GM21526 (cell line): ENCODE measurements around the gene PAX2.

Experiments used
- ATAC-seq: cut with Tn5 transposase; IDR thresholded peaks from one replicate; pipeline ENCODE4 v1.9.1; 2021; ENCODE audit warnings: moderate library complexity; ENCODE audit not compliant: unreplicated experiment, low FRiP score

The PAX2 gene

DNA sequence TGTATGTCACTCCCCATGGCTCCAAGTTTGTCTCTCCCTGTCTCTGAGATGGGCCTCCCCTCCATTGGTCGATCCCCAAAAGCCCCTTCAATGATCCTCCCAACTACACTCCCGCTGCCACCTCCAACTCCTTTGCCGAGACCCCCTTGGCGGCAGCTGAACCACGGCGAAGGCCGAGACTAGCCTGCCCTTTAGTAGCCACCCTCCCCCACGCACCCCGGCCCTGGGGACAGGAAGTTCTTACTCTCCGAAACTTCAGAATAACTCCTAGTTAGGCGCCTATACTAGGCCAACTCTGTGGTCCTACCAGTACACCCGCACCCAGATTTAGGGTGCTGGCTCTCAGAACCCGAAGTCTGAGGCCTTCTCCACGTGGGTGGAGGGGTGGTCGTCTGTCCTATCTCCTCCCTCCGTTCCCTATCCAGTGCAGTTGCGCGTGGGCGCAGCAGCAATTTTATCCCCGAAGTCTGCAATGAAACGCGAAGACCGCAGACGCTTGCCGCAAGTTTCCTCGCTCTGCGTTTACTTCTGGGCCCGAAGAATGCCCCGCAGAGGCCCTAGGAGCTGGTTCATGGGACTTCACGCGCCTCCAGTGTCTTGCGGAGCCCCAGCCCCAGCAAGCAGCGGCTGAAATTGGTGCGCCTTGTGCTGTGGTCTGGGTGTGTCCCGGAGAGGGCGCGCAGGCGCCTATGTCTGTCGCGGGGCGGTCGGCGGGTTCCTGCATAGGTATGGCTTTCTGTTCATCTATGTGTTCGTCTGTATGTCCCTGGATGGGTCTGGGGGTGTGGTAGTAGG is 84.7 kb downstream of the PAX2 start:
- no peak for ATAC-seq

DNA sequence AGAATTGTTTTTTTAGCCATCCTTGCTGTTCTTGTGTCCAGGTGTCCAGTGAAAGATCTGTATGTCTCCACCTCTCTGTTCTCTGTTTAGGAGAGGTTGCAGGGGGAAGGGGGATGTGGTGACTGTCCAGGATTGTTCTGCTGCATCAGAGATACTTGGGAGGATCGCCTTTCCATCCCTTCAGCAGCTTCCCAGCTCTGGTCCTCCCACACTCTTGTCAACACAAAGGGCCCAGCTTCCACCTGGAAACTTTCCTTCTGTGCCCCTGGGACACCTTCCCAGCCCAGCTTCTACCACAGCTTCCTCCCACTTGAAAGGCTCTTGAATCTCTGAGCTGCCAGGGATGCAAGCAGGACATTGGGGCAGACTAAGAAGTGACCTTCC is 85.3 kb downstream of the PAX2 start:
- no peak for ATAC-seq

DNA sequence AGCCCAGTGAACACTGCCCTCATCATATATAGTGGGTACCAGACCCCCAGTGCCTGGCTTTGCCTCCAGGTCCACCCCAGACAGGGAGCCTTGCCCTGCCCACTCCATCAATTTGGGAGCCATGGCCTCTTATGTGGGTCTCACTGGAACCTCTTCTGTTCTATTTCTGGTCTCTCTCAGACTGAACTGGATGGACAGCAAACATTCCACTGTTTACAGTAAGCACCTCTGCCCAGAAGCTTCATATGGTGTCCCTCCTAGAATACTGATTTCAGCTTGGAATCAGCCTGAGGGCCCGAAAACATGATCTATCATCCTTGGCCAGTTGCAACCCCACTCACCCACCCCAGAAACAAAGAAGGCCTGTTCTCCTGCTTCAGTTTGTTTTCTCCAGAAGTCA is 86.4 kb downstream of the PAX2 start:
- no peak for ATAC-seq

DNA sequence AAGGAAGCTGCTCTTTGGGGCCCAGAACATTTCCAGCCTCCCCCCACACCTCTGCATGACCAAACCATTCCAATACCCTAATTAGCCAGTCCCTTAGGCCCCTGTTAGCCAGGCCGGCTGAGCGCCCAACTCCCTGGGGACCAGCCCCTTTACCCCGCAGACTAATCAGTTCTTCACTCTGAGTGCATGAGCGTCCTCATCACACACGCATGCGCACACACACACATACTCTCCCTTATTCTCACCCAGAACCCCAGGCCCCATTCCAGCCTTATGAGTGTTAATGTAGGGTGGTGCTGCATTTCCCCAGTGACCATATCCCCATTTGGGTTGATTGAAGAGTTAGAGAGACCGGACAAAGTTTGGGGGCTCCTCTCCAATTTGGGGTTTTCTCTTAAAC is 90.4 kb downstream of the PAX2 start:
- no peak for ATAC-seq

DNA sequence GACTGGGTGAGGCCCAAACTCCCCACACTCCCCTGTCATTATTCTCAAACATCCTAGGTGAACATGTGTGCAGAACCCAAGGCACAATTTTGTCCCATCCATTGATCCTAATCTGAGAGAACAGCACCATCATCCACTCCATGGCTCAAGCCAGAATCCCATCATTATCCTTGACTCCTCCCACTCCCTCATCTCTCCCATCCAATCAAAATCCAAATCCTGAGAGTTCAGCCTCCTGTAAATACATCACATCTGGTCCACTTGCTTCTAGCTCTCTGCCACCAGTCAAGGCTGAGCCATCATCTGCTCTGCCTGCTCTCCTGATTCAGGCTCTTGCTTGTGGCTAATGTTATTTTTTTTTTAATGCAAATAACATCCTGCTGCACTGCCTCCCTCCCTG is 91.5 kb downstream of the PAX2 start:
- no peak for ATAC-seq

DNA sequence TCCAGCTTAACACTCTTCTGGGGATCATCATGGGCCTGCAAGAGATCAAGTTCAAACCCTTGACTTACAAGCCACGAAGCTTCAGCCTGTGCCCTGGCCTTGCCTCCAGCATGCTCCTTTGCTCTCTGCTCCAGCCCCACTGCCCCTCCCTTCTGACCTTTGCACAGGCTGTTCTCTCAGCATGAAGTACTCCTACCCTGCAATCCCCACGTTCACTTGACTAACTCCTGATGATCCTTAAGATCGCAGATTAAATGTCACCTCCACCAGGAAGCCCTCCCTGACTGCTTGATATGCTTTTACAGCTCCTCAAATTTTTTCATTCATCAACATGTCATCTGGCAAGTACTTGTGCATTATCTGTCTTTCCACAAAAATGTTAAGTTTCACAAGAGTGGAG is 91.9 kb downstream of the PAX2 start:
- ATAC-seq: no peak

DNA sequence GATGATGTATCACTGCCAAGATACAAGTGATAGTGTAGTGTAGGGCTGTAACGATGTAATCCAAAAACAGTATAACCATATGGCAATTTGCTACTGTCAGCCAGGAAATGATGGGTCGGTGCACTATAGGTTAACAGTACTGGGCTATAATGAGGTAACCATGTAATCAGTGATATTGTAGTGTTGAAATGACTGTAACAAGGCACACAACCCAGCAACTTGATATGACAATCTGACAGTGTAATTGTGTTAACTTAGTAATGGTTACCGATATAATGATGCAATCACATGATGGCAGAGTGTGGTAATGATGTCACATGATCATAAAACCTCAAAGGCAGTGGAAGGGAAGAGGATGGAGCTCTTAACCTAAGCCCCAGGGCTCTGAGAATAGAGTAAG is 93.6 kb downstream of the PAX2 start:
- no peak for ATAC-seq

DNA sequence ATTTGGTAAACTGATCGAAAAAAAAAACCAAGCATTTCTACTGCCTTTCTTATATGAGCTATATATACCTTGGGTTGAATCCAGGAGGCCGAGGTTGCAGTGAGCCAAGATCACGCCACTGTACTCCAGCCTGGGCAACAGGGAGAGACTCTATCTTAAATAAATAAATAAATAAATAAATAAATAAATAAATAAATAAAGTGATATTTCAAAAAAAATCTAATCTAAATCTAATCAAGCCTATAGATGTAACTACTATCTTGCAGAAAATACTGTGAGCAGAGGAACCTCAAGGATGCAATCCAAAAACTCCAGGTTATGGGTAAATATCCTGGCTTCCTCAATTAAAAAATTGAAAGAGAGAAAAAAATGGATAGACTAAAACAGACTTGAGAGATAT is 96.1 kb downstream of the PAX2 start:
- ATAC-seq: no peak

DNA sequence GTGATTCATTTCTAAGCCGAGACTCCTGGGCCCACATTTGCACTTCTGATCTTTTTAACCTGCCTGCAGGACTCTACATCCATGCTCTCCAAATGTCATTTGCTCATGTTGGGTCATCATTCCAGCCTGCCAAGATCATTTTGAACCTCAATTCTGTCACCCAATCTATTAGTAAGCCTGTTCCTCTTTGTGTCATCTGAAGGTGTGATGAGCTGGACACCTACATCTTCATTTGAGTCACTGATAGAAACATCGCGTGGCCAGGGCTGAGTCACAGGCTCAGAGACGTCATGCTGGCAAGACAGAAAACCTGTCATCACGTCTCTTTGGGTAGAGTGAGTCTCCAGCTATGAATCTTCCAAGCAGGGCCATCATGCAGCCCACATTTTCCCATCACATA is 102.1 kb downstream of the PAX2 start:
- no peak for ATAC-seq

DNA sequence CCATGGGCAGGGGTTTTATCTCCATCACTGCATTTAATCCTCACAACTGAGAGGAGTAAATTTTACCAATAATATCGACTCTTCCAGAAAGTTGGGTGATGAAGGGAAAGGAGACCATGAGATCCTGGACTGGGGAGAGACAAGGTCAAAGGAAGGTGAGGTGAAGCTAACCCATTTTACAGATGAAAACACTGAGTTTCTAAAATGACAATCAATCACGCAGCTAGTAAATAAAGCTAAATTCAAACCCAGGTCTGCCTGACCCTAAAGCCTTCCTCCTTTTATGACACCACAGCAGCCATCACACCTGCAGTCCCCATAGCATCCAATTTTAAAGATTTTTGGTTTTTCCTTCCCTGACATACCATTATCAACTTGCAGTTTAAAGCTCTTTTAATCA is 103.4 kb downstream of the PAX2 start:
- ATAC-seq: no peak

DNA sequence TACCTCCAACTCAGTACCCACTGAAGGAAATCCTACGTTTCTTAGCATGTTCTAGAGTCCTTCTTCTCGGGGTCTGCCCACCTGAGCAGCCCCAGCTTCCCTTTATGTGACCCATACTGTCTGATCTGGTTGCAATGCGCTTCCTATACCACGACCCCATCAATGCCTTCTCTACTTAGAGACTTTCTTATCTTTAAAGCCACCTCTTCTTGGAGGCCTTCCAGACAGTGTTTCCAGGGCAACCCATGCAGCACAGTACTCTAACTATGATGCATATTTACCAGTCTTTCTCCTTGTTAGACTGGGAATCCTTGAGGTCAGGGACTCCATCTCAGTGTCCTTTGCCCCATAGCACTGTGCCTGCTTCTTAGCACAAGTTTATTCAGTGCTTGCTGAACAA is 112.9 kb downstream of the PAX2 start:
- ATAC-seq: no peak

DNA sequence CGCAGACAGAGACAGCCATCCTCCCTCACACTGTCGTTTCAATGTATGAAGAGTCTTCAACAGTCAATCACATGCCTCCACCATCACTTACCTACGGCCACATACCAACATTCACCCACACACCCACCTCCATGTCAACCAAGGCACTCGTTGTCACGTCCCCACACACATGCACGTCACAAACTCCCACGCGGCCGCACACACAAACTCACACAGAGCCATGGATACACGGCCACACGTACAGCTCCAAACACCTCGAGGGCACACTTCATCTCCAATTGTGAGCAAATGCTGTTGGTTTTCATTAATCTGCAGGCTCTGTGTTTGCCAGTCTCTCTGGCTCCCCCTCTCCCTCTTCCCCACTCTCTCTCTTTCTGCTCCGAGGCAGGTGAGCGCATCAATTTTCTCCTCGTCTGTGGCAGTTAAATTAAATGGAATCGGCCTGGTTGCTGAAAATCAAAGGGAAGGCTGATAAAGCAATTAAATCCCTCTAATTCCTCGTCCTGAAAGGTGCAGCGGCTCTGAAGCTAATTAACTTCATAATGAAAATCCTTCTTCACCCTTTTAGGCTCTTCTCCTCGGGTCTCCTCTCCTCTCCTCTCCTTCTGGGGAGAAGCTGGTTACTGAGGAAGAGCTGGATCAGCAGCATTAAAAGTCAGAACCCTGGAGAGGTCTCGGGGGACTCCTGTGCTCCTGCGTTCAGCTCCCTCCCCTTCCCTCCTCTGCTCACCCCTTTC is 113.5 kb downstream of the PAX2 start:
- ATAC-seq: no peak

DNA sequence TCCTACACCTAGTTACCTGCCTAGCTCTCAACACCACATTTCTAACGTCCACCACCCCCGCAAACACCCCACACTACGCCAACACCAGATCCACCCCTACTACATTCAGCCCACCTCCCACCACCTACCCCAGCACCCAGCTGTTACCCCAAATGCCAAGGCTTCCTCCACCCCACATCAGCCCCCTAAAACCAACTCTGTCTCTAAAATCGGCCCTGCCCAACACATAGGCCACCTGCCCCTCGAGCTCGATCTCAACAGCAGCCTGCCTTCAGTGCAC is 114.0 kb downstream of the PAX2 start:
- ATAC-seq: no peak

DNA sequence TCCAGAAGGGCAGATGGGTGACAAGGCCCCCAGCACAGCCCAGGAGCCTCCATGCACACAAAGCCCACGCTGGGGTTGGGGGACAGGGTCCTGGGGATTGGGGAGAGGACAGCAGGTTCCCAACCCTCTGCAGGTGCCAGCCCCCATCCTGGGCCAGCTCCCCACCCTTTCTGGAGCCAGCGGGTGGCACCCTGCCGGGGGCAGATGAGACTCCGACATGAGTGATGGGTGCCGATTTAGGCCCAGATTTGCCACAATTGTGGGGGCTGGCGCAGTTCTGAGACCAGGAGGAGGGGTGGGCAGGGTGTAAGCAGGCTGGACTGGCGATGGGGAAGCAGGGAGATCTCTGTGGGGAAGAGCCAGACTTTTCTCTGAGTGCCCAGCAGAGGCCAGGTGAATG is 118.1 kb downstream of the PAX2 start:
- ATAC-seq: no peak

DNA sequence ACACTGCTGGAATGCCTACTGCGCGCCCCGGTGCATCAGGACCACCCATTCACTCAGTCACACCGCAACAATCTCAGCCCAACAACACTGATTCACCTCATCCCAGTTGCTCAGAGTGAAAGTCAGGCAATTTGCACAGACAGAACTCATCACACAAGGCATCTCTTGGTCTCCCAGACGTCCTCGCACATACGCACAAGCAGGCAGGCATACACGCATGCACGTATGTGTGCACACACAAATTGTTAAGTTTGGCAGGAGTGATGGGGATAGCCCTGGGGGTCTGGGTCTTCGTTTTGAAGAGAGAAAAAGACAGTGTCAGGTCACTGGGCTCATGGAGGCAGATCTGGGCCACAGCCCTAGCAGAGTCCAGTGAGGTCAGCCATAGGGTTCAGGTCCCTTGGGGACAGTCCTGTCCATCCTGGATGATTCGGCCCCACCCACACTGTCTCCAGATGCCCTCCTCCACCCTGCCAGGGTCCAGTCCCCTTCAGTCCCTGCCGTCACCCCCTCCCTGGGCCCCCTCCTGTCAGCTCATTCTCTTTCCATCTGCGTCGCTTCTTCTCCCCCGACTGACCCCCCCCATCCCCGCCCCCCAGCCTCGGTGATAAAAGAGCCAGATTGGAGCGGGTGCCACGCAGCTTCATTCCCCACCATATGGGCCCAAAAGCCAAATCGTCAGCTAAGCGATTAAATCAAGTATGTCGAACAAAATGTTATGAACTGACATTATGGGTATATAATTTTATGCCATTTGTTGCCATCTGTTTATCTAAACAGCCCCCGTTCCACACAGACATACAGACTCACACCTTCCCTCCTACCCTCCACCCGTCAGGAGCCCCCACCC is 118.9 kb downstream of the PAX2 start:
- no peak for ATAC-seq

DNA sequence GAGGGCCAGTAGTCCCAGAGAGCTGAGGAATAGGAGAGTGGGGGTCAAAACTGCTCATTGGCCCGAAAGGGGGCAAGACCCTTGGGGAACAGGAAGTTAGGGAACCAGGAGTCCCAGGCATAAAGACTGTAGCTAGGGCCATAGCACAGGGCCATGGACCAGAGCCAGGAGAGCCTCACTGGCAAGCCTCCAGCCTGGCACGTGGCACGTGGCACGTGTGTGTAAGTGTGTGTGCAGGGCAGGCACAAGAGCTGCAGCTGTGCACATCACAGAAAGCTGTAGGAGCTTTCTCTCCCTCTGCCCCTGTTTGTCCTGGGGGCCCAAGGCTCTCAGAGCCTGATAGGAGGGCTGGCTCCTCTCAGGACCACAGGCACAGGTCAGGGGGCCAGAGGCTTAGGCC is 119.6 kb downstream of the PAX2 start:
- no peak for ATAC-seq

DNA sequence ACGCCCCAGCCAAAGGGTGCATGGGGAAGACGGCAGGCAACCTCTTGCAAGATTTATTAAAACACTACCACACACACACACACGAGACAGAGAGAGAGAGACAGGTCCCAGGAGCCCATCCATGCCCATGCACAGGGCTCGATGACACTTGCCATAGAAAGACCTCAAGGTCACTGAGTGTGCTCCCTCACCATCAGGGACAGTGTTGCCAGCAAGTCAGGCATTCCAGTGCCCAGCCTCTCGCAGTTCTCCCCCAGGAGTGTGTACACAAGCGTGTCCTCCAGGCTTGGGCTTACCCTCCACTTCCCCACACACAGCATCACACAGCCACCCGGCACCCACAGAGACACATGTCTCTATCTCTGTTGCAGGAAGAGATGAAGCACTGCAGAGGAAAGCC is 120.6 kb downstream of the PAX2 start:
- no peak for ATAC-seq

DNA sequence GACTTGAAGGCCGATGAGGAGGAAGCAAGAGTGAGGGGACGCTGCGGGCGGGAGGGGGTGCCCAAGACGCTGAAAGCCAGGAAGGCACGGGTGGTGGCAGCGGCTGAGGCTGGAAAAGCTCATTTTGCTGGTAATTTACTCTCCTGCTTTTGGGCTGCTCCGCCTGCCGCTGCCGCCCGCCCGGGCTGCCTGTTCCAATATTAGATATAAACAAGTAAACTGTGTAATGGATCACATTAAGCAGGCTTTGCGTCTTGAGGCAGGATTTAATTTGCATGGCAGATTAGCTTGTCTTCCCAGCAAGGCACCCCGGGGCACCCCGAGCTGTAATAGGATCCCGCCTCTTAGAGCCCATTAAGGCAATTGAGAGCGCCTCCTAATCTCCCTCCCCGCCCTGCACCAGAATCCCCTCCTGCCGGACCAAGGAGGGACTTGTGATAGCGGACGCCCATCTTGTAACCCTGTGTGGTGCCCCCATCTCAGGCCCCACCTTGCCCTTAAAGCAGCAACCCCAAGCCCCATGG is 121.3 kb downstream of the PAX2 start:
- no peak for ATAC-seq

DNA sequence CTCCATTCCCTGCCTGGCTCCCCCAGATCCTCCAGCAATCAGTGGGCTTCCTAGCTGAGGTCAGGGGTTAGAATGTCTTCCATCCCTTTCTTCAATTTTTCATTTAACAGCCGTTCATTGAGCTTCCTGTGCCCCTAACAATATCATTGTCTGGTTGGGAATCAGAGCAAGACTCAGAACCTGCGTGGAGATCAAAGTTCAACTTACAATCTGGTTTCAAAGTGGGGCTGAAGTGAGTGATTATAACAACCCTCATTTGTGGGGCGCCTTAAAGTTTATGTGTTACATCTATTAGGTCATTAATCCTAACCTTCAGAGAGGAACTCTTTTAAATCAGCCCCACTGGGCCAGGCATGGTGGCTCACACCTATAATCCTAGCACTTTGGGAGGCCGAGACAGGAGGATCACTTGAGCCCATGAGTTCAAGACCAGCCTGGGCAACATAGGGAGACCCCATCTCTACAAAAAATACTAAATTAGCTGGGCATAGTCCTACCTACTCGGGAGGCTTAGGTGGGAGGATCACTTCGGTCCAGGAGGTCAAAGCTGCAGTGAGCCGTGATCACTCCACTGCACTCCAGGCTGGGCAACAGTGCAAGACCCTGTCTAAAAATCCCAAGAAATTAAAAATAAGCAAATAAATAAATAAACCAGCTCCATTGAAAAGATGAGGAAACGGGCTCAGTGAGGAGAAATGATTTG is 122.0 kb downstream of the PAX2 start:
- no peak for ATAC-seq

DNA sequence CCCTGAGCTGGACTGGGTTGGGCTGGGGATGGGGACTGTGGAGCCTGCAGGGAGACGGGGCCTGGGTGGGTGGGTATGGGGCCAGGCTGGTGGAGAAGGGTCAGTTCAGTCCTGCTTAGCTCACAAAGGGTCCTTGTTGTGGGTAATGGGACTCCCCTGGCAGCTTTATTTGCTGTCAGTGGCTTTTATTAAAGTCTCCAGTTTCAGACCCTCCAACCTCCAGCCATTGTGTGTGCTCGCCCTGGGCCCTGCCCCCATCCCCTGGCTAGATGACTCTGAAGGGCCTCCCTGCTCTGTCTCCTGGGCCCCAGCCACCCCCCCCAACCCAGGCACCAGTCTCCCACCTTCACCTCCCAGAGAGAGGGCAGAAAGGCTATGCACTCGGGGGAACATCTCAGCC is 123.0 kb downstream of the PAX2 start:
- no peak for ATAC-seq

DNA sequence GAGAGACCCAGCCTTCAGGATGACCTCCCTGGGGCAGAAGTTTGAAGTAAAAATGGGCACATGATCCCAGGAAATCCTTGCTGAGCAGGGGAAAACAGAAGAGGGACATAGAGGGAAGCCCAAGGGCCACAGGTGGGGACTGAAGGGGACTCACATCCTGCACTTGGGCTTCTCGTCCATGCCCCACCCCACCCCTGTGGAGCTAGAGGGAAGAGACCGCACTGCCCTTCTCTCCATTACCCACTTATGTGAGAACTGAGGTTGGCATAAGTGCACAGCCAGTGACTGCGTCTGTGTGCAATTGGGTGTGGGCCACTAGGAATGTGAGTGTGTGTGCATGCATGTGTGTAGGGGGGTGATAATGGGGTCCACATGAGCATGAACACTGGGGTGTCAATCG is 124.0 kb downstream of the PAX2 start:
- ATAC-seq: no peak
